GM20000 (cell line): ENCODE results near the gene PTPN20.

Experiments used
- DNase-seq: peaks from one replicate; pipeline ENCODE4 v3.0.0; 2012; ENCODE audit warnings: low spot score
- TF ChIP-seq, protein P1 (sequence below): IDR thresholded peaks from 2 replicates; pipeline ENCODE4 v1.5.1; 2012; ENCODE audit warnings: mild to moderate bottlenecking, control low read depth; ENCODE audit errors: extremely low read depth, missing control alignments

PTPN20 gene

DNA sequence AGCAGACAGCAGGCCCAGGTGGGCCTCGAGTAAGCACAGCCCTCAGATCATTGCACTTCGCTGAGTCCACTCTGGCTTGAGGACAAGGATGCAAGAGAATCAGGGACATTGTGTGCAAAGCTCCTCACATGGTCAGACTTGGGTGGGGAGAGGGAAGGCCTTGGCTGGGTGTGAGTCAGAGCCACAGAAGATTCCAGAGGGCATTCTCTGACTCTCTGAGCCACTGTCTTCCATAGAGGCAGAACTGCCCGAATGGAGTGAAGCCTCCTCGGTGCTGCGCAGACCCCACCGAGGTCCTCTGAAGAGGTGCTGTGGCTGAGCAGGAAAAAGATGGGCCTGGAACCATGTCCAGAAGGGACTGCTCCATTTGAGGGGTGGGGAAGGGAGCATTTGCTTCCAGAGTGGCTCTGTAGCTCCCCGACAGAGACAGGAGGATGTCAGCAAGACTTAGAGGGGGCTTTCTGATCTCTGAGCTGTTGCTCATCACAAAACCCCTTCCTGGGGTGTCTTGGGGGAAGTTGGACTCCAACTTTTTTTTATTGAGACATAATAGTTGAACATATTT lies 120.8 kb downstream of the PTPN20 start:
- DNase-seq, result no peak
- TF ChIP-seq, protein P1, sequence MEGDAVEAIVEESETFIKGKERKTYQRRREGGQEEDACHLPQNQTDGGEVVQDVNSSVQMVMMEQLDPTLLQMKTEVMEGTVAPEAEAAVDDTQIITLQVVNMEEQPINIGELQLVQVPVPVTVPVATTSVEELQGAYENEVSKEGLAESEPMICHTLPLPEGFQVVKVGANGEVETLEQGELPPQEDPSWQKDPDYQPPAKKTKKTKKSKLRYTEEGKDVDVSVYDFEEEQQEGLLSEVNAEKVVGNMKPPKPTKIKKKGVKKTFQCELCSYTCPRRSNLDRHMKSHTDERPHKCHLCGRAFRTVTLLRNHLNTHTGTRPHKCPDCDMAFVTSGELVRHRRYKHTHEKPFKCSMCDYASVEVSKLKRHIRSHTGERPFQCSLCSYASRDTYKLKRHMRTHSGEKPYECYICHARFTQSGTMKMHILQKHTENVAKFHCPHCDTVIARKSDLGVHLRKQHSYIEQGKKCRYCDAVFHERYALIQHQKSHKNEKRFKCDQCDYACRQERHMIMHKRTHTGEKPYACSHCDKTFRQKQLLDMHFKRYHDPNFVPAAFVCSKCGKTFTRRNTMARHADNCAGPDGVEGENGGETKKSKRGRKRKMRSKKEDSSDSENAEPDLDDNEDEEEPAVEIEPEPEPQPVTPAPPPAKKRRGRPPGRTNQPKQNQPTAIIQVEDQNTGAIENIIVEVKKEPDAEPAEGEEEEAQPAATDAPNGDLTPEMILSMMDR, result no peak

DNA sequence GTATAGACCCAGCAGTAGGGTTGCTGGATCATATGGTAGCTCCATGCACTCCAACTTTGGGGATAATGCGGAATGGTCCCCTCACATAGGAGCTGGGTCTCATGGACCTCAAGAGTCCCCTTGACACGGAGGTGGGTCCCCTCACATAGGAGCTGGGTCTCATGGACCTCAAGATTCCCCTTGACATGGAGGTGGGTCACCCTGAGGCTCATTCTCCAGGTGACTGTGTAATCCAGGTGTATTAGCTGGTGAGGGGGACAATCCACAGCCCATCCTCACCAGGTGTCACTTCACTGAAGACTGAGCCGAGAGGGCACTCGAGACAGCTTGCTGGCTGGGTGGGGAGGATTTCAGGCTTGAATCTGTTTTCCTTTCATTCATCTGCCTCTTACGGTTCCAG lies 121.9 kb downstream of the PTPN20 start:
- TF ChIP-seq, protein P1, result no peak
- no peak for DNase-seq

DNA sequence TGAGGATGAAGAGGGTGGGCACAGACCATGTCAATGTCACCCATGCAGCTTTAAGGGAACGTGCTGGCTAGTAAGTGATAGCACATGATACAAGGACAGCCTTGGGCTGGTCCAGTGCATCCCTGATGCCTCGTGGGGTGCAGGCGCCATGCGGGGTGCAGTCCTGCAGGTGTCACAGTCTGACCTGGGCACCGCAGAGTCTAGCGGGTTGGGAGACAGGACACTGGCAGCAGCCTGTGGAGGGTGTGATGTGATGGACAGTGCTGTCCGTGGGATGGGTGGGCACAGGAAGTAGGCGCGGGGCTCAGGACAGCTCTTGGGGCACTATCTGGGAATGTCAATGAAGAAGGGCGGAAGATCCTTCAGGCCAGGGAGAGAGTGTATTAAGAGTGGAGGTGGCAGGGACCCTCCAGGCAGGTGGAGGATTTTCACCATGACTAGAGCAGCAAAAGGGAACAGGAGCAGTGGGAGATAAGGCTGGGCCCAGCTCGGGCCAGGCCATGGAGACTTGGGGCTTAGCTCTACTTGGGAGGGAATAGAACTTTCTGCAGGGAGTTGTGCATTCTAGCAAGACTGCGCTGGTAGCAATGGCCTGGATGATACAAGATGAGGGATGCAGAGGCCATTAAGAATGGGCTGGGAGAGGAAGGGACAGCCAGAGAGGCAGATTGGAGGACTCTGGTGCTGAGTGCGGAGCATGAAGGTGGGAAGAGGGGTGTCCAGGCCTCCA lies 122.5 kb downstream of the PTPN20 start:
- TF ChIP-seq, protein P1, result no peak
- no peak for DNase-seq

DNA sequence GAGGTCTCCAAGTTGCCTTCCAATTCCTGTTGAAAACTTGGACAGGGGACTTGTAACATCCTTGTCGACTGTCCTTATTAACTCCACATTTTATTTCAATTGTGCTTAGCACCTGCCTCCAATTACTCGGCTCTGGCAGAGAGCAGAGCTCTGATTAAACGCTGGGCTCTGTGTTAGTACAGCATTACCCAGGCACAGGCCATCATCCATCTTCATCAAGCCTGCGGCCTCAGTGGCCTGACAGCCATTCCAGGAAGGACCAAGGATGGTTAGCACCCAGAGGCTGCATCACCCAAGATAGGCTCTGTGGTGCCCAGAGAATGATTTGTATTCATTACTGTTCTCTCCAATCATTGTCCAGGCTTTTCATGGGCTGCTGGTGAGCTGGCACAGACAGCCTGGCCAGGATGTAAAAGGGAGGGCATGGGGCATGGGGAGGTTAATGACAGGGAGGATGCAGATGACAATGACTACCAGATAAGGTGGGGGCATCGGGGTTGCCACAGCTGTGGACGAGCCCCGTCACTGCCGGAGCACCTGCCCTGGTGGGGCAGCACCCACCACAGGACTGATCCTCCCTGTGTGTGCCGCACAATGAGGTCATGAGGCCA lies 123.3 kb downstream of the PTPN20 start:
- DNase-seq, result no peak
- TF ChIP-seq, protein P1, result no peak

DNA sequence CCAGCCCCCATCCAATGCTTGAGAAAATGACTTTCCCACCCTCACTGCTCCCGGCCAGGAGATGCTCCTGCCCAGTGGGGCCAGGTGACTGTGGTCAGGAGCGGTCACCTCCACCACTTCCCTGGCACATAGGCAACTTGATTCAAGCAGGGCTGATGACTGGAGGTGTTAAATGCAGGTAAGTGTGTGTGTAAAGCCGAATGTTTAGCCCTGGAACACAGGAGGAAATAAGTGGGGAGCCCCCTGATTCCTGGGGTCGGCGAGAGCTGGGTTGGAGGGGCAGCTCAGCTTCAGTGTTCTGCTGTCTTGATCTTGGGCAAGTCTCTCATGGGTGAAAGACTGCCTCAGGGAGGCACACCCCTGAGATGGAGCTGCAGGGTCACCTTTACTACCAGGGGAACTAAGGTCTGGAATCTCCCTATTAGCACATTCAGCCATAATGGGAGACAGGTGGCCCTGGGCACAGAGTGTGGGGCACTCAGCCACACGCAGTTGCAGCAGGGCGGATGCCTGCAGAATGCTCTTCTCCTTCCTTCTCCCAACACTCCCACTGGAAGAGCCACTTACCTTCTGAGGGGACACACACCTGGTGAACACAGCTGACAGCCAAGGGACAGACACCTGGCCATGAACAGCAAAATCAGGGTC lies 124.1 kb downstream of the PTPN20 start:
- TF ChIP-seq, protein P1, result no peak
- DNase-seq, result no peak

DNA sequence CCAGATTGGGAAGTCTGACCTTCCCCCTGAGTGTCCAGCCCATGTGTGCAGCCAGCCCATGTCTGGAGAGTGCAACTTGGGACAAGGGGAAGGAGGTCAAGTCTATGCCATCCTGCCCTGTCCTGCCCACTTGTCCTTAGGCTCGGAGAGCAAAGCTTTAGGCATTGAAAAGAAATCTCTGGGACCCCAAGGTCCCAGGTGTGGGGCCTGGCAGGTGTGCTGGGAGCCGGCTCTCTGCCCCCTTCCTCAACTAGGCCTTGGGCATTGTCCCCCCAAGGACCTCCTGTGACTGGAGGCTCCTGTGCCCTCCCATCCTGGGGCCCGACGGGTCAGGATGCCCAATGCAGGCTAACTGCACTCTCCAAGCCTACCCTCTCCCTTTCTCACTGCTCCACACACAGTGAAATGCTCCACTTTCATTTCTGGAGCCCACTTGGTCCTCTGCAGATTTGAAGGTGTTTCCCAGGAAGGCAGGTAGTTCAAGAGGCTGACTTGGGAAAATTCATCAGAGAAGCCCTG lies 124.7 kb downstream of the PTPN20 start:
- no peak for DNase-seq
- TF ChIP-seq, protein P1, result no peak

DNA sequence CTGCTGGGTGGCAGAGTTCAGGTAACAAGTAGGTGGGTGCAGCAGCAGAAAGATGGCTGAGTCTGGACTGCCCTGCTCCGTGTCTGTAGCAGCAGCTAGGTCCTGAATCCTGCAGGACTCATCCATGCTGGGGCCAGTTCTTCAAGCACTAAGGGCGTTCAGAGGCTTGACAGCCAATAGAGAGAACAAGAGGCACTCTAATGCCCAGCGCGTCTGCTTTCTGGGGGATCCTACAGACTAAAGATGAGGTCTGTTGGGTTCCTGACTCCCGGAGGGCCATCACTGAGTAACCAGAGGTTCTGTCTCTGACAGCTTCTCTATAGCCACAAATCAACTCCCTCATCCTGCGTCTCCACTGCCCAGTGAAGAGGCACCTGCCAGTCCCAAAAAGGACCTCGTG lies 125.5 kb downstream of the PTPN20 start:
- DNase-seq, result no peak

More for the DNA sequence above, 125.5 kb downstream of the PTPN20 start:
- TF ChIP-seq, protein P1, result no peak
